Retinal pigment epithelial cell (primary cell): ENCODE results near the gene YJEFN3.

ENCODE experiments used
- DNase-seq: peaks from one replicate; pipeline ENCODE4 v3.0.0-alpha.2; 2010; ENCODE audit warnings: low read depth
- H3K4me3 ChIP-seq: 2 replicates; pipeline ENCODE4 v1.5.1; 2011; ENCODE audit warnings: mild to moderate bottlenecking, low read length, control low read depth, moderate library complexity
- CTCF ChIP-seq: conservative IDR thresholded peaks from 2 replicates; pipeline ENCODE4 v1.5.1; 2011; ENCODE audit warnings: low read depth, low read length, control low read depth, inconsistent platforms

The YJEFN3 gene

GRCh38 chr19:19541616-19542015 is 12.9 kb downstream of the YJEFN3 start:
- TF ChIP-seq CTCF = no peak
- no peak overlapping the region for H3K4me3 ChIP-seq
- no peak for DNase-seq

- no peak for TF ChIP-seq CTCF
- no peak overlapping the region for H3K4me3 ChIP-seq
- DNase-seq = no peak
Observed at GRCh38 chr19:19542507-19542906, 13.8 kb downstream of the YJEFN3 start.

GRCh38 chr19:19543101-19543500 is 14.4 kb downstream of the YJEFN3 start:
- no peak for DNase-seq
- no peak for TF ChIP-seq CTCF
- no peak overlapping the region for H3K4me3 ChIP-seq

GRCh38 chr19:19543640-19544039 is 14.9 kb downstream of the YJEFN3 start:
- TF ChIP-seq CTCF = no peak
- no peak overlapping the region for H3K4me3 ChIP-seq
- DNase-seq = no peak

GRCh38 chr19:19544257-19544953 is 15.7 kb downstream of the YJEFN3 start:
- H3K4me3 ChIP-seq = no peak overlapping the region
- no peak for DNase-seq
- TF ChIP-seq CTCF = no peak

- H3K4me3 ChIP-seq = no peak overlapping the region
- TF ChIP-seq CTCF = no peak
- DNase-seq = no peak
Observed at GRCh38 chr19:19544954-19545591, 16.4 kb downstream of the YJEFN3 start.

GRCh38 chr19:19545707-19546106 is 17.0 kb downstream of the YJEFN3 start:
- H3K4me3 ChIP-seq = no peak overlapping the region
- DNase-seq = no peak
- TF ChIP-seq CTCF = no peak
